Suprapubic skin (tissue), 4 donors: ENCODE measurements around the gene FGF5. TPM values are rescaled to one million over a fixed set of nuclear protein-coding genes. Genes with fewer than 3 reads are reported as not detected.

Experiments used
- DNase-seq, 2 donors: peaks; one replicate each; pipeline ENCODE4 v3.0.0-alpha.2; 2019; ENCODE audit warnings: low spot score in 2 of 2
- H3K27ac ChIP-seq: fragments of 200-600 bp; sonication (generic); one replicate; pipeline ENCODE4 v1.5.1; 2019
- H3K27me3 ChIP-seq: fragments of 200-600 bp; sonication (generic); one replicate; pipeline ENCODE4 v1.5.1; 2019
- H3K36me3 ChIP-seq: fragments of 200-600 bp; sonication (generic); one replicate; pipeline ENCODE4 v1.5.1; 2019
- H3K4me1 ChIP-seq: fragments of 200-600 bp; sonication (generic); one replicate; pipeline ENCODE4 v1.5.1; 2019
- H3K4me3 ChIP-seq: fragments of 200-600 bp; sonication (generic); one replicate; pipeline ENCODE4 v1.5.1; 2019; ENCODE audit warnings: mild to moderate bottlenecking
- H3K9me3 ChIP-seq: fragments of 200-600 bp; sonication (generic); one replicate; pipeline ENCODE4 v1.5.1; 2019
- EP300 ChIP-seq: sonication (generic); formaldehyde crosslinking; IDR thresholded peaks from one replicate; pipeline ENCODE4 v1.6.1; 2017; ENCODE audit warnings: antibody characterized with exemption
- POLR2A ChIP-seq, 2 donors: fragments of 450-650 bp; IDR thresholded peaks; one replicate each; pipeline ENCODE4 v1.6.1; 2017; ENCODE audit warnings: antibody characterized with exemption in 2 of 2, mild to moderate bottlenecking in 2 of 2, moderate library complexity in 2 of 2
- POLR2AphosphoS5 ChIP-seq, 3 donors: sonication (generic); formaldehyde crosslinking; IDR thresholded peaks; one replicate each; pipeline ENCODE4 v1.6.1; 2017; ENCODE audit warnings: antibody characterized with exemption in 3 of 3
- WGBS: methylation state at CpG from one replicate; pipeline ENCODE4 v1.1.5; 2018; 5-methylcytosine and 5-hydroxymethylcytosine counted together
- total RNA-seq, 4 donors: library from RNA; depleted of rRNA; stranded (reverse); fragments of >200 nt; gene quantifications; one replicate each; pipeline ENCODE4 v1.1.0, GENCODE V29; 2016
- TF ChIP-seq, protein P1 (sequence below), 2 donors: fragments of 200-600 bp in 1 of 2; fragments of 450-650 bp in 1 of 2; sonication (generic) in 1 of 2; IDR thresholded peaks; one replicate each; pipeline ENCODE4 v1.5.1; 2016 to 2019; ENCODE audit warnings: antibody characterized with exemption in 2 of 2, mild to moderate bottlenecking in 1 of 2, moderate library complexity in 1 of 2

Gene FGF5
- total RNA-seq, 4 donors from 2014 or later: 0.25 to 0.52 TPM; not detected in 2

DNA sequence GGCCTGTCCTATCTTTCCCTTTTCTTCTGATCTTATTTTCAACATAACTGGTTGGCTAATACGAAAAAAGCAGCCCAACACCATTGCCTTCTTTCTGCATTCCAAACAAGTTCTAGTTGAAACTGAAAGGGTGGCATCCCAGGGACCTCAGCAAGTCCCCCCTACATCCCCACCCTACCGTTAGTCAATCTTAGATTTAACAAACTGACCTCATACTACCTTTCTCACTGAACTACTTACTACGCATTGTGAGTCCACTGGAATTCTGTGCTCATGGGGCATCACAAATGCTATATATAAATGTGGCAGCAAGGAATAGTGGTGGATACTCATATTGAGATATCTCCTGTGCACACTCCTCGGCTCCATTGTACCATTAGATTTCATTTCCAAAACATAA is 33.1 kb upstream of the FGF5 start:
- H3K4me1 ChIP-seq: no peaks in the 10 kb centered on the region
- peaks cover 32% of the 10 kb centered on the region for H3K27me3 ChIP-seq
- no peaks in the 10 kb centered on the region for H3K9me3 ChIP-seq
- WGBS: 90% methylated on average over 4 of the region's 4 CpGs
- no peaks in the 10 kb centered on the region for H3K36me3 ChIP-seq
- H3K4me3 ChIP-seq: no peak overlapping the region
- DNase-seq: no peak
- TF ChIP-seq POLR2AphosphoS5 (IDR thresholded peaks at IDR 0.05) (no peak), POLR2A (IDR thresholded peaks at IDR 0.05) (no peak), EP300 (no peak)
- TF ChIP-seq, protein P1, sequence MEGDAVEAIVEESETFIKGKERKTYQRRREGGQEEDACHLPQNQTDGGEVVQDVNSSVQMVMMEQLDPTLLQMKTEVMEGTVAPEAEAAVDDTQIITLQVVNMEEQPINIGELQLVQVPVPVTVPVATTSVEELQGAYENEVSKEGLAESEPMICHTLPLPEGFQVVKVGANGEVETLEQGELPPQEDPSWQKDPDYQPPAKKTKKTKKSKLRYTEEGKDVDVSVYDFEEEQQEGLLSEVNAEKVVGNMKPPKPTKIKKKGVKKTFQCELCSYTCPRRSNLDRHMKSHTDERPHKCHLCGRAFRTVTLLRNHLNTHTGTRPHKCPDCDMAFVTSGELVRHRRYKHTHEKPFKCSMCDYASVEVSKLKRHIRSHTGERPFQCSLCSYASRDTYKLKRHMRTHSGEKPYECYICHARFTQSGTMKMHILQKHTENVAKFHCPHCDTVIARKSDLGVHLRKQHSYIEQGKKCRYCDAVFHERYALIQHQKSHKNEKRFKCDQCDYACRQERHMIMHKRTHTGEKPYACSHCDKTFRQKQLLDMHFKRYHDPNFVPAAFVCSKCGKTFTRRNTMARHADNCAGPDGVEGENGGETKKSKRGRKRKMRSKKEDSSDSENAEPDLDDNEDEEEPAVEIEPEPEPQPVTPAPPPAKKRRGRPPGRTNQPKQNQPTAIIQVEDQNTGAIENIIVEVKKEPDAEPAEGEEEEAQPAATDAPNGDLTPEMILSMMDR (IDR thresholded peaks at IDR 0.05): no peak
- no peak overlapping the region for H3K27ac ChIP-seq

DNA sequence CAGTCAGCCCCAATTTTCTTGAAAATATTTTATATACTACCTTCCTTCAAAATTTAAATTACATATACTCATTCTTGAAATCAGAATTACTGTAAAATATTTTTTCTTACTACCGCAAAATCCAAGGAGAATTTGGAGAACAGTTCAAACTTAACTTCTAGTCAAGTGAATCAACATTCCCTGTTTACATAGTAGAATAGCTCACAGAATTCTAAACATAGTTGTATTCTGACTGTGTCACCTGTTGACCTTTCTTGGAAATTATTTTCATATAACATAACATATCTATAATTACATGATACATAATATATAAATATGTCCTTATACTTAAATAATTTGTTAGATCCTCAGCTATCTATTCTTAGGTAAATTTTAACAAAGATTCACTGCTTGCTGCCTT is 31.0 kb upstream of the FGF5 start:
- 98% methylated on average over 1 of the region's 1 CpG for WGBS
- TF ChIP-seq POLR2A (IDR thresholded peaks at IDR 0.05): no peak
- no peak for TF ChIP-seq POLR2AphosphoS5 (IDR thresholded peaks at IDR 0.05)
- TF ChIP-seq EP300: no peak
- TF ChIP-seq, protein P1 (IDR thresholded peaks at IDR 0.05): no peak
- H3K27ac ChIP-seq: no peak overlapping the region
- H3K36me3 ChIP-seq: no peaks in the 10 kb centered on the region
- no peak overlapping the region for H3K4me3 ChIP-seq
- H3K4me1 ChIP-seq: no peaks in the 10 kb centered on the region
- DNase-seq: no peak
- H3K9me3 ChIP-seq: no peaks in the 10 kb centered on the region
- H3K27me3 ChIP-seq: peaks cover 28% of the 10 kb centered on the region

DNA sequence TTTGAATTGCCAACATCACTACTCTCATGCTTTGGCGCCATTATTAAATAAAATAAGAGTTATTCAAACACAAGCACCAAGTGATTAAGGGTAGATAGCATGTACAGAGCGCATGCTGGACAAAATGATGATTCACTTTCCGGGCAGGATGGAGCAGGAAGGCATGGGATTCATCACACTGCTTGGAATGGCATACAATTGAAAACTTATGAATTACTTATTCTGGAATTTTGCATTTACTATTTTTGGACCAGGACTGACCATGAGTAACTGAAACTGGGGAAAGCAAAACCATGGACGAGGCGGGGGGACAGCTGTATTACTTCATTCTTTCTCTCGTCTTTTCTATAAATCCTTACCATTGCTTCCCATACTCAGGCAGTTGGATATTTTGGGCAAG is 28.5 kb upstream of the FGF5 start:
- Histone ChIP-seq H3K27ac (no peak overlapping the region), H3K4me1 (no peaks in the 10 kb centered on the region), H3K4me3 (no peak overlapping the region), H3K27me3 (peaks cover 28% of the 10 kb centered on the region), H3K36me3 (no peaks in the 10 kb centered on the region), H3K9me3 (no peaks in the 10 kb centered on the region)
- WGBS: 73% methylated on average over 6 of the region's 6 CpGs
- TF ChIP-seq EP300: no peak
- no peak for TF ChIP-seq POLR2A (IDR thresholded peaks at IDR 0.05)
- TF ChIP-seq, protein P1 (IDR thresholded peaks at IDR 0.05): no peak
- no peak for TF ChIP-seq POLR2AphosphoS5 (IDR thresholded peaks at IDR 0.05)
- no peak for DNase-seq

DNA sequence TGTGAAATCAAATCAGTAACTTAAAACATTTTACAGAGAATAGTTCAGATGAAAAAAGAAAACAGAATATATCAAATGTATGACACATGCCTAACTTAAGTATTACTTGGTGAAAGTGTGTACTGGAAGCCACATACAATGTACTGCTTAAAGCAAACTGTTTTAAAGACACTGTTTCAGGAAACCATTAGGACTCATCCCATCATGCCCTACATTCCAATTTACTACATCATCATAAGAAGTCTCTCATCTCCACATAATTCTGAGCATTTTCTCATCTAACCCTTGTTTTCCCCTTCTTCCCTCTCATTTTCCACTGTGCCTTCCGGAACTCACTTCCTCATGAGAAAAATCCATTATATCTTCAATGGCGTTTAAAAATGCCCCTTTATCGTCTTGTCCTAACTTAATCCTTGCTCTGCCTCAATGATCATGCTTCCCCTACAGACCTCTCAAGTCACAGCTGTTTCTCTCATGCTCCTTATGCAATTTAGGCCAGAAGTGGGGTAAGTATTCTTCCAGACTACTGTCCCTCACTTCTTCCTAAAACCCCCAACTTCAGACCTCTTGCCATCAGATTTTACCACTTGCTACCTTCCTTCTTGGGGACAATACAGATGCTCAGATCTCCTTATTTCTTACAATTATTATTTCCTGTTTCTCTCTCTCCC is 26.8 kb upstream of the FGF5 start:
- no peaks in the 10 kb centered on the region for H3K36me3 ChIP-seq
- 90% methylated on average over 3 of the region's 3 CpGs for WGBS
- no peak overlapping the region for H3K4me3 ChIP-seq
- DNase-seq: no peak
- TF ChIP-seq, protein P1 (IDR thresholded peaks at IDR 0.05): no peak
- TF ChIP-seq EP300: no peak
- no peak for TF ChIP-seq POLR2A (IDR thresholded peaks at IDR 0.05)
- no peak for TF ChIP-seq POLR2AphosphoS5 (IDR thresholded peaks at IDR 0.05)
- no peaks in the 10 kb centered on the region for H3K9me3 ChIP-seq
- H3K4me1 ChIP-seq: no peaks in the 10 kb centered on the region
- no peak overlapping the region for H3K27ac ChIP-seq
- peaks cover 32% of the 10 kb centered on the region for H3K27me3 ChIP-seq

DNA sequence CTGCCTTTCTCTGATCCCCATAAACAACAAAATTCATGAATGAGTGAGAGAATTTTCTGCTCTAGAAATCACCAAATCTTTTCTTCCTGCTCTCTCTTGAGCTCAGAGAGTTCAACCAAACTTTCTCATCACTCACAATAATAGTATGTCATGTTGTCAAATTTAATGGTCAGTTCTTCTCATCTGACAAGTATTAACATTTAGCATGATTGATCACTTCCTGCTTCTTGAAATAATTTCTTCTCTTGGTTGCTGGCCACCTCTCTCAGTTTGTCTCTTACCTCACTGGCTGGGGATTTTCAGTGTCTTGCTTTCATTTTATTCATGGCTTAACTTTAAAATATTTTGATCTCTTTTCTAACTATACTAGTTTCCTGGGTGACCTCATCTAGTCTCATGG is 25.5 kb upstream of the FGF5 start:
- peaks cover 29% of the 10 kb centered on the region for H3K27me3 ChIP-seq
- no peak overlapping the region for H3K27ac ChIP-seq
- no peak for DNase-seq
- TF ChIP-seq POLR2A (IDR thresholded peaks at IDR 0.05) (no peak), EP300 (no peak), POLR2AphosphoS5 (IDR thresholded peaks at IDR 0.05) (no peak)
- TF ChIP-seq, protein P1 (IDR thresholded peaks at IDR 0.05): no peak
- no peaks in the 10 kb centered on the region for H3K9me3 ChIP-seq
- H3K4me1 ChIP-seq: no peaks in the 10 kb centered on the region
- H3K36me3 ChIP-seq: no peaks in the 10 kb centered on the region
- no peak overlapping the region for H3K4me3 ChIP-seq
